Pancreas (tissue), 10 donors: ENCODE data around the gene EVC2. TPM values are rescaled to one million over a fixed set of nuclear protein-coding genes. Genes with fewer than 3 reads are reported as not detected.

Experiments
- ATAC-seq, 4 donors: fragments of 200-7000 bp; cut with Tn5 transposase; one replicate each; pipeline versions ENCODE4 v1.8.0 to v1.9.1; 2020; ENCODE audit warnings: mild to moderate bottlenecking in 4 of 4, moderate library complexity in 4 of 4
- DNase-seq, 6 donors: peaks; one replicate each; pipeline ENCODE4 v3.0.0-alpha.2; 2020
- FAIRE-seq: peaks from 2 replicates; lab custom pipeline; 2012; peaks lifted over from hg19 to GRCh38; lab: Jason Lieb, UNC
- H3K27ac ChIP-seq, 4 donors: fragments of 200-600 bp; sonication (generic); 1 replicate in 3 of 4; 2 replicates in 1 of 4; pipeline versions ENCODE4 v1.5.0 to v1.8.0; 2020
- H3K27me3 ChIP-seq, 4 donors: fragments of 200-600 bp; one replicate each; pipeline ENCODE4 v1.8.0; 2021
- H3K36me3 ChIP-seq, 3 donors: fragments of 200-600 bp; sonication (generic) in 1 of 3; one replicate each; pipeline versions ENCODE4 v1.5.0 to v1.8.0; 2020 to 2021
- H3K4me1 ChIP-seq, 3 donors: fragments of 200-600 bp; one replicate each; pipeline ENCODE4 v1.8.0; 2021
- H3K4me3 ChIP-seq, 4 donors: fragments of 200-600 bp; sonication (generic) in 2 of 4; one replicate each; pipeline versions ENCODE4 v1.5.0 to v1.8.0; 2020 to 2021
- H3K9me3 ChIP-seq, 4 donors: fragments of 200-600 bp; one replicate each; pipeline ENCODE4 v1.8.0; 2021
- CTCF ChIP-seq, 4 donors: fragments of 200-600 bp; sonication (generic) in 3 of 4; IDR thresholded peaks; one replicate each; pipeline versions ENCODE4 v1.5.0 to v1.8.0; 2021; ENCODE audit warnings: antibody characterized with exemption in 4 of 4
- WGBS, 2 donors: extraction: QIAGEN DNeasy Blood & Tissue Kit; methylation state at CpG; one replicate each; pipeline ENCODE4 v1.1.7; 2013; 5-methylcytosine and 5-hydroxymethylcytosine counted together
- intact Hi-C, 3 donors: fragments of 100-400 bp; cut with DNase I; formaldehyde crosslinking; loops; one replicate each; pipeline versions ENCODE4 v1.11.1 to v1.14.2; 2022
- polyA plus RNA-seq, 2 donors: library from polyadenylated mRNA; stranded (reverse); fragments of 200-250 nt; gene quantifications; one replicate each; pipeline ENCODE4 v1.2.3, GENCODE V29; 2013
- total RNA-seq, 6 donors: library from RNA; stranded (reverse); fragmentation: NEBNext Ultra II Directional in 4 of 6; extraction: Animal tissue kit (Norgen Biotek cat#: 25700) in 4 of 6; gene quantifications; one replicate each; pipeline versions ENCODE4 v1.2.1 to v1.2.4, GENCODE V29; 2021 to 2023
- donor health status: healthy with polysubstance abuse.
- donor health status: DM: no; HTN: no; CAD: no; lungs with moderate emphysema.
- donor health status: DM: no; HTN: no; CAD: no.
- donor health status: control.
- donor health status: control.
- donor health status: Bipolar disorder and iron deficiency.
- donor health status: DM: yes; HTN: yes; CAD: no.
- donor health status: DM: no; HTN: no; CAD: no.
- donor health status: DM: no; HTN: no; CAD: no.
- donor health status: DM: yes; HTN: yes; CAD: no.

Gene EVC2
- total and polyA plus RNA-seq, 8 donors: 1.2 to 4.2 (median 1.9) TPM

GRCh38 chr4:5660185-5660584, 48.2 kb downstream of the EVC2 start:
- ATAC-seq (no peak), FAIRE-seq (no peak), DNase-seq (no peak)
- Histone ChIP-seq H3K27me3 (no peaks in the 10 kb centered on the region), H3K36me3 (peaks cover 0 to 5% (median 0%) of the 10 kb centered on the region in 3 donors), H3K27ac (no peak overlapping the region), H3K4me3 (no peak overlapping the region), H3K4me1 (no peaks in the 10 kb centered on the region), H3K9me3 (no peaks in the 10 kb centered on the region)
- intact Hi-C loops: no loop called here
- no peak for TF ChIP-seq CTCF (IDR thresholded peaks at IDR 0.05)
- 75 to 100% methylated on average over 1 of the region's 1 CpG for WGBS, 2 donors

DNA sequence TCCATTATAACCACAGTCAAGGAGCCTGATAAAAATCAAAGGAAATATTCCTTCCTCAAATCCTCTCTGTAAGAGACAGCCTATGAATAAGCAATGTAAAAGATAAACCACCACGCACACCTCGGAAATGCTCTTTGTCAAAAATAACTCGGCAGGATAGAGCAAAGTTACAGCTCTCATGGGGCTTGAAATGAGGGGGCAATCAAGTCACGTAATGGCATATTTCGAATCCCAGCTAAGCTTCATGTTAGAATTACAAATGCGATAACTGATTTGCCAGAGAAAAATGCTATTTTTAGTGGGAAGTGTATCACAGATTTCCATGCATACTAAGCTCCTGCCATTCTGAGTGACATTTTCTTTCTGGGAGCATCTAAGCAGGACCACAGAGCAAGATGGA, 49.4 kb downstream of the EVC2 start:
- Histone ChIP-seq H3K4me1 (no peaks in the 10 kb centered on the region), H3K27ac (no peak overlapping the region), H3K9me3 (no peaks in the 10 kb centered on the region), H3K4me3 (no peak overlapping the region), H3K36me3 (peaks cover 0 to 5% (median 0%) of the 10 kb centered on the region in 3 donors), H3K27me3 (no peaks in the 10 kb centered on the region)
- 90 to 94% methylated on average over 6 of the region's 6 CpGs for WGBS, 2 donors
- no peak for TF ChIP-seq CTCF (IDR thresholded peaks at IDR 0.05)
- FAIRE-seq (no peak), DNase-seq (no peak), ATAC-seq (no peak)
- intact Hi-C loops: no loop called here

DNA sequence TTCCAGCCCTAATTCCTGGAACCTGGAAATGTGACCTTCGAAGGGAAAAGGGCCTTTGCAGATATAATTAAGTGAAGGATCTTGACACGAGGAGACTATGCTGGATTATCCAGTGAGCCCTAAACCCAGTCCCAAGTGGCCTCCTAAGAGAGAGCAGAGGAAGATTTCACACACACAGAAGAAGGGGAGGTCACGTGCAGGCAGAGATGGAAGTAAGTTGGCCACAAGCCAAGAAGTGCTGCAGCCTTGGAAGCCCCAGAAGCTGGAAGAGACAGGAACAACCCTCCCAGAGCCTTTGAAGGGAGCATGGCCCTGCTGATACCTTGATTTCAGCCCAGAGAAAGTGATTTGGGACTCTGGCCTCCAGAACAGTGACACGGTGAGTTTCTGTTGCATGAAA, 51.9 kb downstream of the EVC2 start:
- no peaks in the 10 kb centered on the region for H3K4me1 ChIP-seq
- 89 to 92% methylated on average over 4 of the region's 4 CpGs for WGBS, 2 donors
- H3K27ac ChIP-seq: no peak overlapping the region
- no peaks in the 10 kb centered on the region for H3K27me3 ChIP-seq
- no peak for DNase-seq
- FAIRE-seq: no peak
- no peak for TF ChIP-seq CTCF (IDR thresholded peaks at IDR 0.05)
- H3K4me3 ChIP-seq: no peak overlapping the region
- H3K9me3 ChIP-seq: no peaks in the 10 kb centered on the region
- intact Hi-C loops: no loop called here
- no peak for ATAC-seq
- peaks cover 0 to 3% (median 0%) of the 10 kb centered on the region in 3 donors for H3K36me3 ChIP-seq

DNA sequence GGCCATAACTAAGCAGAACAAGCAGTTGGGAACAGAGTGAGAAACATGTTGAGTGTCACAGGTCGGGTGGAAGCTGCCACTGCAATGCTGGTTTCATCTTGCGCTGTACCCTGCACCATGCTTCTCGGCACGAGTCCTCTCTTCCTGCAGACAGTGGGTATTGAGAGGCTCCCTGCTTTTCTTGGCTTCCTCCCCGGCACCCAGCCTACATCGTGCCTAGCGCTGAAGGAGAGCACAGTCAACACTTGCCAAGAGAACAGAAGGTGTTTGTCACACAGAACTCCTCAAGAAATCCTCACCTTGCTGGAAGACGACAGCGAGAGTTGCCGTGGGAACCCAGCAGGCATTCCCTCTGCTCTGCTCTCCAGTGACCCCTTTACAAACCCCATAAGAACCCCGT, 53.6 kb downstream of the EVC2 start:
- TF ChIP-seq CTCF (IDR thresholded peaks at IDR 0.05): no peak
- intact Hi-C loops: no loop called here
- DNase-seq (peak in 2 of 6 donors; percentile 17 to 18), ATAC-seq (peak in 2 of 4 donors; percentile 46 to 69), FAIRE-seq (no peak)
- peaks cover 0 to 3% (median 0%) of the 10 kb centered on the region in 3 donors for H3K36me3 ChIP-seq
- no peaks in the 10 kb centered on the region for H3K9me3 ChIP-seq
- H3K27me3 ChIP-seq: no peaks in the 10 kb centered on the region
- WGBS, 2 donors: 45 to 49% methylated on average over 11 of the region's 11 CpGs
- no peaks in the 10 kb centered on the region for H3K4me1 ChIP-seq
- H3K4me3 ChIP-seq: no peak overlapping the region
- H3K27ac ChIP-seq: no peak overlapping the region

DNA sequence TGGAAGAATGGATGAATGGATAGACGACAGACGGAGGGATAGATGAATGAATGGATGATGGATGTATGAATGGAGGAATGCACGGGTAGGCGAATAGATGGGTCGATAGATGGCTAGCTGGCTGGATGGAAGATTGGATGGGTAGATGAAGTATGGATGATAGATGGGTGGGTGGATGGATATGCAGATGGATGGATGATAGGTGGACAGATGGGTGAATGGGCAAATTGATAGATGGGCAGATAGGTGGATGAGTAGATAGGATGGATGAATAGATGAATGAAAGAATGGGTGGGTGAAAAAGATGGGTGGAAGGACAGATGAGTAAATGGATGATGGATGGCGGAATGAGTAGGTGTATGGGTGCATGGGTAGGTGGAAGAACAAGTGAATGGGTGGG, 57.3 kb downstream of the EVC2 start:
- no peaks in the 10 kb centered on the region for H3K9me3 ChIP-seq
- no peak for FAIRE-seq
- no peak for TF ChIP-seq CTCF (IDR thresholded peaks at IDR 0.05)
- H3K27ac ChIP-seq: no peak overlapping the region
- WGBS, 2 donors: 90 to 97% methylated on average over 6 of the region's 6 CpGs
- H3K36me3 ChIP-seq: peaks cover 0 to 3% (median 0%) of the 10 kb centered on the region in 3 donors
- H3K4me3 ChIP-seq: no peak overlapping the region
- ATAC-seq: no peak
- DNase-seq: no peak
- H3K4me1 ChIP-seq: no peaks in the 10 kb centered on the region
- intact Hi-C loops: no loop called here
- H3K27me3 ChIP-seq: no peaks in the 10 kb centered on the region
